PC-9 (cell line): Measurements from ENCODE around the gene UBALD2.

Source experiments
- EZH2 ChIP-seq: fragments of 200-600 bp; sonication (generic); IDR thresholded peaks from 2 replicates; pipeline ENCODE4 v1.8.0; 2017; ENCODE audit warnings: antibody characterized with exemption, low read depth
- TF ChIP-seq, protein P1 (sequence below): fragments of 200-600 bp; sonication (generic); conservative IDR thresholded peaks from 2 replicates; pipeline ENCODE4 v1.6.1; 2017; ENCODE audit warnings: mixed run types, antibody characterized with exemption, mild to moderate bottlenecking, moderate library complexity

DNA sequence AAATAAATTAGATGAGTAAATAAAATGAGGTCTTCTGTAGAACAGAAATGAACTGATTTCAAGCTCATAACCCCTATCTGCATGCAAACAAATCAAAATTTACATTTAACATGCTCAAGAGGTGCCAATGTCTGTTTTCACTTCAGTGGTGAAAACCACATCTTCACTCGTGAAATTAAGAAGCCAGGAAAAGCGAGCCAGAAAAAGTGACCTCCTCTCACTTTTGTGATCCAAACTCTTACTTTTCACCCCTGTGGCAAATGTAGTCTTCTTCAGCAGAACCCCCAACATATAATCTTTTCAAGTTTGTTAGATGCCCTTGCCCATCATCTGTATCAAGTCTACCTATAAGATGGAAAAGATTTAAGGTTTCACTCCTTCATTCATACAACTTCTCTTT is 52.4 kb downstream of the UBALD2 start:
- TF ChIP-seq, protein P1, sequence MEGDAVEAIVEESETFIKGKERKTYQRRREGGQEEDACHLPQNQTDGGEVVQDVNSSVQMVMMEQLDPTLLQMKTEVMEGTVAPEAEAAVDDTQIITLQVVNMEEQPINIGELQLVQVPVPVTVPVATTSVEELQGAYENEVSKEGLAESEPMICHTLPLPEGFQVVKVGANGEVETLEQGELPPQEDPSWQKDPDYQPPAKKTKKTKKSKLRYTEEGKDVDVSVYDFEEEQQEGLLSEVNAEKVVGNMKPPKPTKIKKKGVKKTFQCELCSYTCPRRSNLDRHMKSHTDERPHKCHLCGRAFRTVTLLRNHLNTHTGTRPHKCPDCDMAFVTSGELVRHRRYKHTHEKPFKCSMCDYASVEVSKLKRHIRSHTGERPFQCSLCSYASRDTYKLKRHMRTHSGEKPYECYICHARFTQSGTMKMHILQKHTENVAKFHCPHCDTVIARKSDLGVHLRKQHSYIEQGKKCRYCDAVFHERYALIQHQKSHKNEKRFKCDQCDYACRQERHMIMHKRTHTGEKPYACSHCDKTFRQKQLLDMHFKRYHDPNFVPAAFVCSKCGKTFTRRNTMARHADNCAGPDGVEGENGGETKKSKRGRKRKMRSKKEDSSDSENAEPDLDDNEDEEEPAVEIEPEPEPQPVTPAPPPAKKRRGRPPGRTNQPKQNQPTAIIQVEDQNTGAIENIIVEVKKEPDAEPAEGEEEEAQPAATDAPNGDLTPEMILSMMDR, result no peak
- TF ChIP-seq EZH2, result no peak
